B cell (primary cell): ENCODE results near the gene ERG. TPM values are rescaled to one million over a fixed set of nuclear protein-coding genes. Genes with fewer than 3 reads are reported as not detected.

Experiments
- ATAC-seq: fragments of 200-7000 bp; cut with Tn5 transposase; one replicate; pipeline ENCODE4 v1.10.0; 2021; ENCODE audit warnings: low read depth, mild to moderate bottlenecking, moderate number of reproducible peaks, moderate library complexity
- CTCF ChIA-PET: fragments of 350-600 bp; sonication (Branson Sonifier 250); formaldehyde crosslinking; loops from one replicate; lab custom pipeline; 2021; ENCODE audit warnings: antibody characterized with exemption, inconsistent platforms; lab: Charles Lee
- POLR2A ChIA-PET: fragments of 350-600 bp; sonication (Branson Sonifier 250); formaldehyde crosslinking; loops from one replicate; lab custom pipeline; 2021; ENCODE audit warnings: antibody characterized with exemption; lab: Charles Lee
- DNase-seq: peaks from one replicate; pipeline ENCODE4 v3.0.0; 2013
- H2AFZ ChIP-seq: 2 replicates; pipeline ENCODE4 v1.6.1; 2012; ENCODE audit warnings: mild to moderate bottlenecking, low read depth, low read length; ENCODE audit not compliant: insufficient read depth, poor library complexity, severe bottlenecking
- H3K27ac ChIP-seq, 2 donors: 1 replicate in 1 of 2; 2 replicates in 1 of 2; pipeline ENCODE4 v1.5.1; 2012 to 2013; ENCODE audit warnings: low read length in 2 of 2, mild to moderate bottlenecking in 2 of 2, moderate library complexity in 1 of 2
- H3K27me3 ChIP-seq, 4 experiments: fragments of 200-600 bp in 1 of 4; sonication (generic) in 1 of 4; replicated peaks in 1 of 4; 1 replicate in 2 of 4; 2 replicates in 2 of 4; pipeline versions ENCODE4 v1.6.1 to v1.7.0; 2013 to 2016; ENCODE audit warnings: low read length in 3 of 4, mild to moderate bottlenecking in 2 of 4, mixed read lengths in 1 of 4, moderate library complexity in 1 of 4; ENCODE audit not compliant: insufficient read depth in 4 of 4, control insufficient read depth in 3 of 4; ENCODE audit errors: control extremely low read depth in 1 of 4
- H3K36me3 ChIP-seq, 2 experiments: replicated peaks in 1 of 2; 1 replicate in 1 of 2; 2 replicates in 1 of 2; pipeline versions ENCODE4 v1.6.1 to v1.7.1; 2013; ENCODE audit warnings: low read length in 1 of 2; ENCODE audit not compliant: insufficient read depth in 2 of 2, control insufficient read depth in 1 of 2; ENCODE audit errors: control extremely low read depth in 1 of 2, extremely low read depth in 1 of 2
- H3K4me1 ChIP-seq, 2 donors: fragments of 200-600 bp in 1 of 2; sonication (generic) in 1 of 2; 1 replicate in 1 of 2; 2 replicates in 1 of 2; pipeline versions ENCODE4 v1.5.1 to v1.6.1; 2013 to 2017; ENCODE audit warnings: low read length in 2 of 2; ENCODE audit not compliant: control insufficient read depth in 2 of 2, insufficient read depth in 2 of 2
- H3K4me2 ChIP-seq: replicated peaks from 2 replicates; pipeline ENCODE3; 2012; ENCODE audit warnings: mild to moderate bottlenecking, low read depth, low read length; ENCODE audit not compliant: poor library complexity, severe bottlenecking
- H3K4me3 ChIP-seq, 5 experiments: fragments of 200-600 bp in 1 of 5; sonication (generic) in 1 of 5; 1 replicate in 3 of 5; 2 replicates in 2 of 5; pipeline versions ENCODE4 v1.5.1 to v1.7.0; 2011 to 2016; ENCODE audit warnings: low read length in 4 of 5, mild to moderate bottlenecking in 4 of 5, low read depth in 2 of 5, control low read depth in 1 of 5, moderate library complexity in 1 of 5; ENCODE audit not compliant: insufficient read depth in 1 of 5; ENCODE audit errors: control extremely low read depth in 1 of 5, extremely low read depth in 1 of 5
- H3K79me2 ChIP-seq: fragments of 200-600 bp; sonication (generic); one replicate; pipeline ENCODE4 v1.6.0; 2016; ENCODE audit warnings: low read length; ENCODE audit not compliant: control insufficient read depth, insufficient read depth
- H3K9ac ChIP-seq: fragments of 200-600 bp; sonication (generic); 2 replicates; pipeline ENCODE4 v1.6.1; 2017; ENCODE audit warnings: mild to moderate bottlenecking, low read length, moderate library complexity
- H3K9me3 ChIP-seq, 3 donors: one replicate each; pipeline versions ENCODE4 v1.6.1 to v1.7.1; 2013; ENCODE audit warnings: low read length in 2 of 3; ENCODE audit not compliant: control insufficient read depth in 2 of 3, insufficient read depth in 1 of 3; ENCODE audit errors: control extremely low read depth in 1 of 3
- H4K20me1 ChIP-seq: 2 replicates; pipeline ENCODE4 v1.6.0; 2012; ENCODE audit warnings: mild to moderate bottlenecking, low read length; ENCODE audit not compliant: insufficient read depth, control insufficient read depth, poor library complexity, severe bottlenecking
- H3K27ac Mint-ChIP-seq: one replicate; pipeline ENCODE4 v1.8.0; 2021; ENCODE audit warnings: mixed read lengths
- H3K27me3 Mint-ChIP-seq: one replicate; pipeline ENCODE4 v1.8.0; 2021; ENCODE audit warnings: mixed read lengths
- H3K4me1 Mint-ChIP-seq: one replicate; pipeline ENCODE4 v1.8.0; 2021; ENCODE audit warnings: mixed read lengths
- H3K4me3 Mint-ChIP-seq: one replicate; pipeline ENCODE4 v1.8.0; 2021; ENCODE audit warnings: mixed read lengths
- H3K9me3 Mint-ChIP-seq: one replicate; pipeline ENCODE4 v1.8.0; 2022; ENCODE audit warnings: mixed read lengths; ENCODE audit not compliant: insufficient read depth
- CTCF ChIP-seq: fragments of 200-600 bp; IDR thresholded peaks from one replicate; pipeline ENCODE4 v1.8.0; 2022; ENCODE audit warnings: antibody characterized with exemption, mild to moderate bottlenecking
- EZH2 ChIP-seq: IDR thresholded peaks from 2 replicates; pipeline ENCODE4 v1.6.1; 2012; ENCODE audit warnings: borderline replicate concordance, low read depth, mild to moderate bottlenecking, moderate library complexity, low read length; ENCODE audit not compliant: insufficient read depth, poor library complexity, severe bottlenecking
- WGBS: methylation state at CpG from one replicate; pipeline ENCODE4 v1.1.5; 2013; ENCODE audit warnings: missing lambda C conversion rate; ENCODE audit not compliant: insufficient coverage; 5-methylcytosine and 5-hydroxymethylcytosine counted together
- intact Hi-C: fragments of 100-400 bp; cut with micrococcal nuclease; formaldehyde crosslinking; loops from one replicate; pipeline ENCODE4 v1.10.0; 2022
- polyA plus RNA-seq: library from polyadenylated mRNA; depleted of rRNA; stranded (reverse); fragments of >200 nt; gene quantifications from 2 replicates; pipeline ENCODE4 v1.2.3, GENCODE V29; 2012
- total RNA-seq, 2 donors: library from RNA; stranded (reverse); fragments of 120-200 nt in 1 of 2; gene quantifications; 1 replicate in 1 of 2; 2 replicates in 1 of 2; pipeline versions ENCODE4 v1.2.3 to v1.2.4, GENCODE V29; 2013 to 2022

ERG gene
- total and polyA plus RNA-seq, 2 donors (not counting 1 experiment from before 2014, with no cell fraction given) = 0.17 TPM; not detected in 1

DNA sequence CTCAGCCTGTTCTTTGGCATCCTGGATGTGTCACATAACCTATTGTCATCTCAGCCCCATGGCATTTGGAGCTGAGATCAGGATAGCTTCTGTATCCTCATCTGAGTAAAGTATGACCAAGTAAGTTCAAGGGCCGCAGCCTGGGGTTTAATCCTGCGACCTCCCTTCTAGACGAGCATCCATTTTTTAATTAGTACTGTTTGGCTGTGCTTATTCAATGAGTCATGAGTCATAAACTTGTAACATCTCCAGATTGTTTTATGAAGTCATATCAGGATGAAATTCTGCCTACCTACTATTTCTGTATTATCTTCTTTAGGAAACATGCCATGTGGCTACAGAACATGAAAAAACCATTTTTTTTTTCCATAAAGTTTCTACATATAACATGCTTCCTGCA lies 119.1 kb downstream of the ERG start:
- no peak for TF ChIP-seq EZH2
- TF ChIP-seq CTCF = no peak
- no peak overlapping the region for H3K4me3 Mint-ChIP-seq
- WGBS = no CpG with 5 or more reads among the region's 3 CpGs

GRCh38 chr21:38377165-38378088 lies 120.8 kb downstream of the ERG start:
- CTCF ChIA-PET = no interaction called here
- no peak overlapping the region for H2AFZ ChIP-seq
- H3K4me2 ChIP-seq = no peak overlapping the region

More for the DNA sequence above, 119.1 kb downstream of the ERG start:
- H3K9me3 ChIP-seq = peaks cover 0 to 6% (median 0%) of the 10 kb centered on the region in 3 donors
- no peaks in the 10 kb centered on the region for H3K4me1 ChIP-seq
- peaks cover 10% of the 10 kb centered on the region for H3K27me3 Mint-ChIP-seq
- no peak overlapping the region for H3K27ac Mint-ChIP-seq
- no peaks in the 10 kb centered on the region for H3K79me2 ChIP-seq
- DNase-seq (no peak), ATAC-seq (no peak)
- H4K20me1 ChIP-seq = no peaks in the 10 kb centered on the region
- no peak overlapping the region for H2AFZ ChIP-seq
- ChIA-PET CTCF (no interaction called here), POLR2A (no interaction called here)
- no peak overlapping the region for H3K9ac ChIP-seq
- no peak overlapping the region for H3K27ac ChIP-seq
- no peaks in the 10 kb centered on the region for H3K36me3 ChIP-seq
- no peak overlapping the region for H3K4me2 ChIP-seq
- intact Hi-C loops = no loop called here
- H3K4me1 Mint-ChIP-seq = no peaks in the 10 kb centered on the region
- peaks cover 0 to 3% (median 0%) of the 10 kb centered on the region in 4 experiments for H3K27me3 ChIP-seq
- H3K9me3 Mint-ChIP-seq = peaks cover 5% of the 10 kb centered on the region
- no peak overlapping the region for H3K4me3 ChIP-seq

More at GRCh38 chr21:38377165-38378088, 120.8 kb downstream of the ERG start:
- H4K20me1 ChIP-seq = no peaks in the 10 kb centered on the region
- intact Hi-C loops = no loop called here
- peaks cover 5% of the 10 kb centered on the region for H3K27me3 Mint-ChIP-seq
- peaks cover 5% of the 10 kb centered on the region for H3K9me3 Mint-ChIP-seq
- H3K4me3 ChIP-seq = no peak overlapping the region
- H3K79me2 ChIP-seq = no peaks in the 10 kb centered on the region
- H3K9ac ChIP-seq = no peak overlapping the region
- no peak overlapping the region for H3K27ac Mint-ChIP-seq
- H3K27ac ChIP-seq = no peak overlapping the region
- DNase-seq = no peak
- peaks cover 0 to 2% (median 0%) of the 10 kb centered on the region in 3 donors for H3K9me3 ChIP-seq
- POLR2A ChIA-PET = no interaction called here
- no peaks in the 10 kb centered on the region for H3K4me1 Mint-ChIP-seq
- no peak for ATAC-seq
- no peaks in the 10 kb centered on the region for H3K36me3 ChIP-seq
- H3K4me1 ChIP-seq = no peaks in the 10 kb centered on the region
- H3K27me3 ChIP-seq = no peaks in the 10 kb centered on the region
- H3K4me3 Mint-ChIP-seq = no peak overlapping the region
- no CpG with 5 or more reads among the region's 5 CpGs for WGBS
- TF ChIP-seq CTCF = no peak
- TF ChIP-seq EZH2 = no peak
